Posterior vena cava (tissue), 2 donors: Measurements from ENCODE around the gene DDX5. TPM values are rescaled to one million over a fixed set of nuclear protein-coding genes. Genes with fewer than 3 reads are reported as not detected.

ENCODE experiments used
- DNase-seq: peaks from one replicate; pipeline ENCODE4 v3.0.0-alpha.2; 2020; ENCODE audit warnings: low spot score
- intact Hi-C, 2 donors: fragments of 100-400 bp; cut with DNase I; formaldehyde crosslinking; loops; one replicate each; pipeline versions ENCODE4 v1.14.1 to v1.14.2; 2022 to 2023
- total RNA-seq, 2 donors: library from RNA; stranded (reverse); fragmentation: NEBNext Ultra II Directional; extraction: Animal tissue kit (Norgen Biotek cat#: 25700); gene quantifications; one replicate each; pipeline ENCODE4 v1.2.1, GENCODE V29; 2021
- donor health status: DM: yes; HTN: yes; CAD: no.
- donor health status: DM: yes; HTN: yes; CAD: no.

Gene DDX5
- total RNA-seq, 2 donors from 2014 or later: 615 to 636 TPM

DNA sequence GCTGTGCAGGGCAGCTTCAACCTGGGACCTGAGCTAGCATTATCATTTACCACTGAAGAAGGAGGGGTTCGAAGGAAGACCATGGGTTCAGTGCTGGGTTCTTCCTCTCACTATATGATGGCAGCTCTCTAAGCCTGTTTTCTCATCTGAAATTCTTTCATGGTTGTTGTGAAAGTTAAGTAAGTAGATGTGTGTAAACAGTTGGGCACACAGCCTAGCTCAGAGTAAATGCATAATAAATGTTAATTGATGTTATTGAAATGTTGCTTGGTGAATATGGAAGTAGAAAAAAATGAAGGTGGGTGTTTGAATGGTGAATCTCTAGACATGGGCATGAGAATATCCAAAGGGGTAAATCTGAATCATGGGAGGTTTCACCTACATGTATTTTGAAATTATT, 9.7 kb upstream of the DDX5 start:
- no peak for DNase-seq
- intact Hi-C loops: no loop called here

- intact Hi-C loops: no loop called here
- no peak for DNase-seq
These were observed 9.3 kb upstream of the DDX5 start for GRCh38 chr17:64515419-64515818.

GRCh38 chr17:64509179-64509578, 3.1 kb upstream of the DDX5 start:
- intact Hi-C loops: no loop called here

DNA sequence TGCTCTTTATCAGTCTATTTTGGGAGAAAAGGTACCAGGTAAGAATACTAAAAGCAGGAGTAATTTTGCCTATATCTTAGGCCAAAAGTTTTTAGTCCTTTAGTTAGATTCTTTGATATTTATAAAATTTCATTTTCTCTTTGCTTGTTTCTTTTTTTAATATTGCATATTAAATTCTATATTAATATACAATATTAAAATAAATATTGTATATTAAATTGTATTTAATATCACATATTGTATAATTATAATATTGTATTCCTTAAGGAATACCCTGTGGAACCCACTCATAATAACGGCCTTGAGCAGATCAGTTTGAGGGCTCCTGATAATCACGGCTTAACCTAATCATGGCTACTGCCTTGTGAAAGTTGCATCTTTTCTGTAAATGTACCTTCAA, 2.6 kb upstream of the DDX5 start:
- intact Hi-C loops: no loop called here
- no peak for DNase-seq

More at GRCh38 chr17:64509179-64509578, 3.1 kb upstream of the DDX5 start:
- no peak for DNase-seq

GRCh38 chr17:64507413-64507782, 1.3 kb upstream of the DDX5 start:
- no peak for DNase-seq
- intact Hi-C loops: no loop called here

- intact Hi-C loops: no loop called here
- peak; percentile 98 for DNase-seq
These were observed 705 bp upstream of the DDX5 start, which contains the start of gene CEP95 for GRCh38 chr17:64506576-64507412. TSS of gene CEP95 (plus strand) at chr17:64506977. CDS start at chr17:64507098, 121 bp downstream.

GRCh38 chr17:64505340-64506200, 519 bp downstream of the DDX5 start:
- intact Hi-C loops: no loop called here
- peak; percentile 98 for DNase-seq

GRCh38 chr17:64504769-64505339, 1.2 kb downstream of the DDX5 start:
- intact Hi-C loops: no loop called here
- no peak for DNase-seq

DNA sequence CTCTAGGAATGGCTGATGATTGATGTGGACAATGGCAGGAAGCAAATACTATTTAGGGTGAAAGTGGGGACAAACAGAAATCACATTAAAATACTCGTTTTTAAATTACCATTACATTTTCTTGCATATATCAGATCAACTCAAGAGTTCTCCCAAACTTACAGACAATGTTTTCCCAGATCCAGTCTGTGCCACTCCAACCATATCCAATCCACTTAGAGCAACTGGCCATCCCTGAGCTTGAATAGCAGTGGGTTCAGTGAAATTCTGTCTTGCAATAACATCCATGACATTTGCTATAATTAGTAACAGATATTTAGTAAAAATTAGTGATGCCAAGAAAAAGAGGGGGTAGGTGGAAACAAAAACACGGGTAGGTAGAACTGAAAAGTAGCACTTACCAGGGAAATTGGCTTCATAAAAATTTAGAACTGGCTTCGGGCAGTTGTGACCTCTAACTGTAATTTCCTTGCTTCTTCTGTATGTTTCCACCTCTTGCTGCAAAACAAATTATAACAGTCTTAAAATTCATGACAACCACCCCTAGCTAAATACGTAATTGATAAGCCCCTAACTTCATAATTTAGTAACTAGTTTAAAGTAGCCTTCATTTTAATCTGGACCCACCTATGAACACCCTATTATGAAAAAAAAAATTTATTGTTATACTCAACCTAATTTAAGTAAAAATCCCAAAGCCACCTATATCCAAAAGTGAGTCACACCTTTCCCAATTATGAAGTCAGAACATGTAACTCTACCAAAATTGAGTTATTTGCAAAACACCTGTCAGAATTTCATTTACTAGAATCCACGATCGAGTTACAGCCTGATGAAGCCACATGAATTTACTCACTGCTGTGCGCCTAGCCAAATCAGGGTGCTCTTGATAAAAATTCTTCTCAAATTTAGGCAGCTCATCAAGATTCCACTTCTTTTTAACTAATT, 2.0 kb downstream of the DDX5 start:
- DNase-seq: no peak
- intact Hi-C loops: no loop called here

GRCh38 chr17:64503341-64503740, 2.7 kb downstream of the DDX5 start:
- intact Hi-C loops: no loop called here
- DNase-seq: no peak

DNA sequence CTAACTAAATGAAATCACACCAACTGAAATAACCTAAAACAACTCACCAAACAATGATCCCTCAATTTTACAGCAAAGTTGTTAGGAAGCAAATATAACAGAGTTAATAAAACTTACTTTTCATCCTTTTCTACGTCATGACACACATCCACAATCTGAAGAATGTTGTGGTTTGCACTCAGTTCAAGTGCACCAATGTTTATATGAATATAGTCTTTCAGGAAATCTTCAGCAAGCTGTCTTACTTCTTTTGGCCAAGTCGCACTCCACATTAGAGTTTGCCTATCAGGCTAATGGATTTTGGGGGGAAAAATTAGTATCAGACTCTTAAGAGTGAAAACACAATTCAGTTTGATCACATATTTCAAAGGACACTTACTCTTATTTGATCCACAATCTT, 3.3 kb downstream of the DDX5 start:
- no peak for DNase-seq
- intact Hi-C loops: no loop called here

DNA sequence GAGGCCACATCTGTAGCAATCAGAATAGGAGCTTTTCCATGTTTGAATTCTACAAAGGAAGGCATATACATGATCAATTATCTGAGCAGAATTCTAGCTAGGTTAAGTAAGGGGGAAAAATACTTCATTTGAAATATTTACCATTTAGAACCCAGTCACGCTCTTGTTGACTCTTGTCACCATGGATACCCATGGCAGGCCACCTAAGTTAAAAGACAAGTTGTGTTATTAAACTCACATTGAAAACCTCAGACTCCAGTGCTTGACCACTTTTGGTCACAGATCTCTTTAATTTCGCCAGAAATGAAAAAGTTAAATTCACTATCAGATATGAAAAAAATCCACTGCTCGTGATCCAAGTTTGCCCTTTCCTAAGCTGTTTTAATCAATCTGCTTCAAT, 4.1 kb downstream of the DDX5 start:
- no peak for DNase-seq
- intact Hi-C loops: no loop called here

DNA sequence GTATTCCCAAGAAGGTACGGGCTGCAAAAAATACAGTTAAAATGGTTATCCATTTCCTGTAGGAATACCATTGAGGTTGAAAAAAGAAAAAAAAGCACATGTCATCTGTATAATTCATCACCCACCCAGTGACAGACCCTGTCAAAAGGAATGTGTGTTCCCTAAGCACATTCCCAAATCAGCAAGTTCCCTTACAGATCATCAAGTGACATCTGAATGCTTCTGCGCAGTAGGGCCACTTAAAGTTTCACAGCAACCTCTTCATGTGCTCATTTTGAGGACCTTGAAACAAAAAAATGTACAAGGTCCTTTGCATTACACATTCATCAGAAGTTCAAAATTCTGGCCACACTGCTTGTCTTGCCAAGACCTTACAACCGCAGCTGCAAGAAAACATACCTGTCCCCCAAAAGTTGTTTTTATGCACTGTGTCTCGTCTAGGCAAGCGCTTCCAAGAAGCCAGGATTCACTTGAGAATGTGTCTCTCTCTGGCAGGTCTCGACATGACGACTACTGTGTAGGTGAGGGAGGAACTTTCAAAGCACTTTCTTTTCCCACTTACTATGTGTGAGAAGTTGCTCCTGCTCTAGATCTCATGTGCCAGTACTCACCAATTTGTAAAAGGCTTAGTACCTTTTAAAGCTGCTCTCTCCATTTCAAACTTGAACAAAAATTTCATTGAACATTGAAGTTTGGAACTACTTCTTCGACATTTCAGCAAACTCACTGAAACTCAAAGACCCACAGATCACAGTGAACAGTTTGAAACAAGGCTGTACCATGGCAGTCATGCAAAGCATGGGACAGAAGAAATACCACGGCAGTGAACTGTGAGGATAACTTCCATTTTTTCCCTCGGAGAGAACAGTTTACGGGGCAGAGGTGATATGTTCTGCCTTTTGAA, 5.0 kb downstream of the DDX5 start:
- DNase-seq: no peak
- intact Hi-C loops: no loop called here

- intact Hi-C loops: no loop called here
- DNase-seq: no peak
These were observed 5.6 kb downstream of the DDX5 start for GRCh38 chr17:64500487-64500859.

GRCh38 chr17:64499805-64500486, 6.1 kb downstream of the DDX5 start:
- no peak for DNase-seq
- intact Hi-C loops: no loop called here

- DNase-seq: no peak
- intact Hi-C loops: no loop called here
These were observed 7.5 kb downstream of the DDX5 start for GRCh38 chr17:64498308-64499203.
